Calu3 (cell line): Measurements from ENCODE around the gene LRIG2. TPM values are rescaled to one million over a fixed set of nuclear protein-coding genes. Genes with fewer than 3 reads are reported as not detected.

Source experiments
- BruUV-seq: library from RNA; stranded (reverse); fragments of 400-500 nt; replicated peaks from 2 replicates; lab custom pipeline; 2021; lab: Mats Ljungman, UMichigan
- CTCF ChIA-PET: fragments of 300-600 bp; sonication (Branson Sonifier 250); formaldehyde crosslinking; loops from one replicate; lab custom pipeline; 2022; ENCODE audit warnings: antibody characterized with exemption; lab: Charles Lee
- DNase-seq: peaks from one replicate; pipeline ENCODE4 v3.0.0; 2022
- H3K27ac Mint-ChIP-seq: one replicate; pipeline ENCODE4 v1.8.0; 2022; ENCODE audit warnings: mixed read lengths; ENCODE audit not compliant: unreplicated experiment
- H3K27me3 Mint-ChIP-seq: one replicate; pipeline ENCODE4 v1.8.0; 2022; ENCODE audit warnings: mixed read lengths; ENCODE audit not compliant: unreplicated experiment
- H3K36me3 Mint-ChIP-seq: one replicate; pipeline ENCODE4 v1.8.0; 2022; ENCODE audit warnings: mild to moderate bottlenecking, moderate library complexity, mixed read lengths; ENCODE audit not compliant: insufficient read depth, unreplicated experiment
- H3K4me1 Mint-ChIP-seq: one replicate; pipeline ENCODE4 v1.8.0; 2022; ENCODE audit warnings: mild to moderate bottlenecking, low read depth, mixed read lengths; ENCODE audit not compliant: unreplicated experiment
- H3K4me3 Mint-ChIP-seq: one replicate; pipeline ENCODE4 v1.8.0; 2022; ENCODE audit warnings: mild to moderate bottlenecking, low read depth, moderate library complexity, mixed read lengths; ENCODE audit not compliant: unreplicated experiment
- H3K9me3 Mint-ChIP-seq: one replicate; pipeline ENCODE4 v1.8.0; 2022; ENCODE audit warnings: low read depth, mixed read lengths; ENCODE audit not compliant: unreplicated experiment
- CTCF ChIP-seq: fragments of 200-600 bp; IDR thresholded peaks from one replicate; pipeline ENCODE4 v1.8.0; 2022; ENCODE audit warnings: antibody characterized with exemption; ENCODE audit not compliant: unreplicated experiment
- intact Hi-C: fragments of 100-400 bp; cut with micrococcal nuclease; formaldehyde crosslinking; loops from one replicate; pipeline ENCODE4 v1.10.0; 2022; ENCODE audit not compliant: unreplicated experiment
- total RNA-seq: library from RNA; stranded (reverse); gene quantifications from 2 replicates; pipeline ENCODE4 v1.2.3, GENCODE V29; 2022

The LRIG2 gene
- total RNA-seq, 1 experiment from 2014 or later, result 11.0 TPM

DNA sequence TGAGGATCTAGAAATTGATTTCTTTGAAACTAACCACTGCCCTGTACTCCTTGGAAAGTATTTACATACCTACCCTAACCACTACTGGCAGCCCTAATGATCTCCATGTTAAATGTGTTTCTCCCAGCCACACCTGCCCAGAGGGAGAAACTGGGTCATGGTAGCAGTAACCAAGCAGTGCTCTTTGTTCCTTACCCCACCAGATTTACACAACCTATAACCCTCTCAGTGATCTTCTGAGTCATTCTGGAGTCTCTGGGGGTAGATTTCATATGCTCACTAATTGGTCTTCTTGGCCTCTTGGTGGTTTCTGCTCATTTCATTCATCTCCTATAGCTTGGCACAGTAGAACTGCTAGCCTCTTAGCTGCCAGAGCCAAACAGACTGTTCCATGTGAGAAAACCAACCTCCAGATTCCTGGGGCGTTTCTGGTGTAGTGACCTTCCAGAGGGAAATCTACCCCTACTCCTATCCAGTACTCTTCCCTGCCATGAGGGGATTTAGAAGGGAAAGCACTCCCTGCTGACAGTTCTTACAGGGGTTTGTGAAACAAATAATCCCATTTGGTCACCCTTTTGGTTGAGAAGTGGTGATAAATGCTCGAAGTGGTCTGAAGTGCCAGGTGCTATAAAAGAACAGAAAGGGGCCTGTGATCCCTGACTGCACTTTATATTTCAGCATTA lies 36.2 kb upstream of the LRIG2 start:
- intact Hi-C loops, result no loop called here
- no TSS peak for BruUV-seq
- TF ChIP-seq CTCF, result no peak
- H3K4me3 Mint-ChIP-seq, result no peak overlapping the region
- DNase-seq, result no peak
- CTCF ChIA-PET, result interaction anchor here (0.5 kb wide), 1 partner anchor 722 kb away, joined by 4 read pairs; no protein-coding TSS in a partner anchor
- H3K27me3 Mint-ChIP-seq, result no peaks in the 10 kb centered on the region
- H3K36me3 Mint-ChIP-seq, result no peaks in the 10 kb centered on the region
- H3K4me1 Mint-ChIP-seq, result no peaks in the 10 kb centered on the region
- peaks cover 2% of the 10 kb centered on the region for H3K9me3 Mint-ChIP-seq
- no peak overlapping the region for H3K27ac Mint-ChIP-seq

GRCh38 chr1:113040041-113040440 lies 33.0 kb upstream of the LRIG2 start:
- no peaks in the 10 kb centered on the region for H3K27me3 Mint-ChIP-seq
- DNase-seq, result no peak
- no peaks in the 10 kb centered on the region for H3K36me3 Mint-ChIP-seq
- TF ChIP-seq CTCF, result no peak
- H3K27ac Mint-ChIP-seq, result no peak overlapping the region
- CTCF ChIA-PET, result interaction anchor here (0.7 kb wide), 1 partner anchor 56 kb away, joined by 5 read pairs; no protein-coding TSS in a partner anchor
- no peak overlapping the region for H3K4me3 Mint-ChIP-seq
- H3K4me1 Mint-ChIP-seq, result peaks cover 10% of the 10 kb centered on the region
- no TSS peak for BruUV-seq
- intact Hi-C loops, result no loop called here
- H3K9me3 Mint-ChIP-seq, result peaks cover 2% of the 10 kb centered on the region

DNA sequence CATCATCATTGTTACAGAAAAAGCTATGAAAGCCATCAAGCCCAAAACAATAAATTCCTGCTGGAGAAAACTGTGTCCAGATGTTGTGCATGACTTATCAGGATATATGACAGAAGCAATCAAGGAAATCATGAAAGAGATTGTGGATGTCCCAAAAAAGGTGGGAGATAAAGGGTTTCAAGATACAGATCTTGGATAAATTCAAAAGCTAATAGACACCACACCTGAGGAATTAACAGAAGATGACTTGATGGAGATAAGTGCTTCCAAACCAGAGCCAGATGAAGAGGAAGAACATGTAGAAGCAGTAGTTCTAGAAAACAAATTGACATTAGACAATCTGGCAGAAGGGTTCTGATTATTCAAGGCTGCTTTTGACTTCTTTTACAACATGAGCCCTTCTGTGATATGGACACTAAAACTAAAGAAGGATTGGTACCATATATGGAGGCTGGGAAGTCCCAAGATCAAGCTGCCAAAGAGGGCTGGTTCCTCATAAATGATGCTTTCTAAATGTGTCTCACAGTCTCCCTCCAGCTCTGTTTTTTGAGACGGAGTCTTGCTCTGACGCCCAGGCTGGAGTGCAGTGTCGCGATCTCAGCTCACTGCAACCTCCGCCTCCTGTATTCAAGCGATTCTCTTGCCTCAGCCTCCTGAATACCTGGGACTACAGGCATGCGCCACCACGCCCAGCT lies 32.1 kb upstream of the LRIG2 start:
- no peaks in the 10 kb centered on the region for H3K27me3 Mint-ChIP-seq
- BruUV-seq, result no TSS peak
- H3K9me3 Mint-ChIP-seq, result peaks cover 2% of the 10 kb centered on the region
- intact Hi-C loops, result no loop called here
- DNase-seq, result no peak
- peaks cover 10% of the 10 kb centered on the region for H3K4me1 Mint-ChIP-seq
- TF ChIP-seq CTCF, result no peak
- no peak overlapping the region for H3K4me3 Mint-ChIP-seq
- H3K36me3 Mint-ChIP-seq, result no peaks in the 10 kb centered on the region
- no peak overlapping the region for H3K27ac Mint-ChIP-seq
- CTCF ChIA-PET, result interaction anchor here (0.6 to 2.1 kb wide), 3 partner anchors 9 to 206 kb away, joined by 3 to 18 read pairs (median 5); partner anchors contain the start of gene LRIG2

DNA sequence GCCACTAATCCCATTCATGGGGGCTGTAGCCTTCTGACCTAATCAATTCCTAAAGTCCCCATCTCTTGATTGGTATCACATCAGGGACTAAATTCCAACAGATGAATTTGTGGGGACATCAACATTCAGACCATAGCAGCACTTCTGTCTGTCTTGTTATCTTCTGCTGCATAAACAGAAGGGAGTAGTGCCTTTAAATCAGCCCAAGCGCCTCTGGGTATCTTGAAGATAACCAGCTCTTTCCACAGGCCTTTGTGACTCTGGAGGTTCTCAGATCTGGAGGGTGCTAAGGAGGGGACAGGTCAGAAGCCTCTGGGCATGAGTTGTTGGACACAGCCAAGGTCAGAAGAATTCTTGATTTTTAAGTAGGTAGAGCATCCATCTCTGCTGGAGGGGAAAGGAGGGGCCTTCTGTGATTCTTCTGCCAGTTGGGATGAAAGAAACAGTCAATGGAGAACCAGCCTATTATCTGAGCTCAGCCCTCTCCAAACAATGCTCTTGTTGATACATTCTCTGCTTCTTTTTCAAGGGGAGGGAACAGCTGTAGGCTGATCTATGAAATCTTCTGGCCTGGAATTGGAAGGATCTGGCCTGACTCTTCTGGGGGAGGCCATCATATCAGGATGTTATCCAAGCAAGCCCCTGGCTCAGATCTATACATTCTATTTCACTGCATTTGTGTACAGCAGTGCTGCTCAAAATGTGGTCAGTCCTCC lies 31.3 kb upstream of the LRIG2 start:
- no peak overlapping the region for H3K27ac Mint-ChIP-seq
- H3K4me3 Mint-ChIP-seq, result no peak overlapping the region
- peaks cover 2% of the 10 kb centered on the region for H3K9me3 Mint-ChIP-seq
- no peak for DNase-seq
- no peaks in the 10 kb centered on the region for H3K36me3 Mint-ChIP-seq
- H3K27me3 Mint-ChIP-seq, result no peaks in the 10 kb centered on the region
- CTCF ChIA-PET, result interaction anchor here (0.7 to 2.5 kb wide), 8 partner anchors 12 to 326 kb away, joined by 3 to 18 read pairs (median 6); partner anchors contain the start of genes LRIG2 and PPM1J
- TF ChIP-seq CTCF, result no peak
- intact Hi-C loops, result loop anchor here (1.0 to 2.0 kb wide), 4 partner anchors 31 to 325 kb away; partner anchors contain the start of gene LRIG2
- BruUV-seq, result no TSS peak
- peaks cover 10% of the 10 kb centered on the region for H3K4me1 Mint-ChIP-seq
